ENCODE measurements around the gene DNHD1. TPM values are rescaled to one million over a fixed set of nuclear protein-coding genes. Genes with fewer than 3 reads are reported as not detected.

The DNHD1 gene
- total RNA-seq, 1 donor from 2014 or later, result 4.4 TPM

GRCh38 chr11:6586434-6587359, 89.6 kb downstream of the DNHD1 start:
- Histone ChIP-seq H3K4me3 (peak overlapping the region; percentile 47), H3K27ac (replicated peaks) (peak overlapping the region; percentile 52), H3K27me3 (ENCODE audit: low read depth) (no peaks in the 10 kb centered on the region), H3K9me3 (replicated peaks) (peaks cover 31% of the 10 kb centered on the region), H3K36me3 (peaks cover 9% of the 10 kb centered on the region), H3K4me1 (peaks cover 22% of the 10 kb centered on the region)
- DNase-seq, result no peak
- intact Hi-C loops (cut with micrococcal nuclease), result no loop called here
- TF ChIP-seq, protein P1, sequence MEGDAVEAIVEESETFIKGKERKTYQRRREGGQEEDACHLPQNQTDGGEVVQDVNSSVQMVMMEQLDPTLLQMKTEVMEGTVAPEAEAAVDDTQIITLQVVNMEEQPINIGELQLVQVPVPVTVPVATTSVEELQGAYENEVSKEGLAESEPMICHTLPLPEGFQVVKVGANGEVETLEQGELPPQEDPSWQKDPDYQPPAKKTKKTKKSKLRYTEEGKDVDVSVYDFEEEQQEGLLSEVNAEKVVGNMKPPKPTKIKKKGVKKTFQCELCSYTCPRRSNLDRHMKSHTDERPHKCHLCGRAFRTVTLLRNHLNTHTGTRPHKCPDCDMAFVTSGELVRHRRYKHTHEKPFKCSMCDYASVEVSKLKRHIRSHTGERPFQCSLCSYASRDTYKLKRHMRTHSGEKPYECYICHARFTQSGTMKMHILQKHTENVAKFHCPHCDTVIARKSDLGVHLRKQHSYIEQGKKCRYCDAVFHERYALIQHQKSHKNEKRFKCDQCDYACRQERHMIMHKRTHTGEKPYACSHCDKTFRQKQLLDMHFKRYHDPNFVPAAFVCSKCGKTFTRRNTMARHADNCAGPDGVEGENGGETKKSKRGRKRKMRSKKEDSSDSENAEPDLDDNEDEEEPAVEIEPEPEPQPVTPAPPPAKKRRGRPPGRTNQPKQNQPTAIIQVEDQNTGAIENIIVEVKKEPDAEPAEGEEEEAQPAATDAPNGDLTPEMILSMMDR (IDR thresholded peaks at IDR 0.05; ENCODE audit: borderline replicate concordance), result no peak

DNA sequence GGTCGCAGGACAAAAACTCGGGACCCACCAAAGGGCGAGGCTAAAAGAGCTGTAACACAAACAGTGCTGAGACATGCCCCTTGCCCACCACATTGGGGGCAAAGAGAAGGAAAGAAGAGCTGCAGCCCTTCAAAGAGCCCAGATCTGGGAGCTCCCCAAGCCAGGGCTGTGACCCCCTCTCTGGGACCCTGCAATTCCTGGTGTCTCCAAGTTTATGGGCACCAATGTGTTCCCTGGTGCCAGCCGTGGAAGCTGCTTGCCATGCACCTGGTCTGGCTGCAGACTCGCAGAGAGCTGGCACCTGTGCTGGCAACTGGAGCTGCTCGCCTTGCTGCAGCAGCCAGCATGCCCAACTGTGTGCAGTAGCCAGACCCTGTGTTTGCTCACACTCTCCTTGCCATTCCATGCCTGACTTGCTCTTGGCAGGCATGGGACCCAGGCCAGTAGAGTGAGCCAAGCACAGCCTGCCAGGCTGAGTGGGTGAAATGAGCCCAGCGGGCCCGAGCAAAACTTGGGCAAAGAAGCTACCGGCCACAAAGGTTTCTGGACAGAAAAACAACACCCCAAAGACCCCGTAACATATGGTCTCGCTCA, 90.4 kb downstream of the DNHD1 start:
- DNase-seq, result peak; percentile 56
- no peak overlapping the region for H3K4me3 ChIP-seq
- TF ChIP-seq, protein P1 (IDR thresholded peaks at IDR 0.05; ENCODE audit: borderline replicate concordance), result no peak
- H3K9me3 ChIP-seq (replicated peaks), result peaks cover 24% of the 10 kb centered on the region
- peaks cover 22% of the 10 kb centered on the region for H3K4me1 ChIP-seq
- intact Hi-C loops (cut with micrococcal nuclease), result no loop called here
- H3K27me3 ChIP-seq (ENCODE audit: low read depth), result no peaks in the 10 kb centered on the region
- peaks cover 14% of the 10 kb centered on the region for H3K36me3 ChIP-seq
- H3K27ac ChIP-seq (replicated peaks), result peak overlapping the region; percentile 52

DNA sequence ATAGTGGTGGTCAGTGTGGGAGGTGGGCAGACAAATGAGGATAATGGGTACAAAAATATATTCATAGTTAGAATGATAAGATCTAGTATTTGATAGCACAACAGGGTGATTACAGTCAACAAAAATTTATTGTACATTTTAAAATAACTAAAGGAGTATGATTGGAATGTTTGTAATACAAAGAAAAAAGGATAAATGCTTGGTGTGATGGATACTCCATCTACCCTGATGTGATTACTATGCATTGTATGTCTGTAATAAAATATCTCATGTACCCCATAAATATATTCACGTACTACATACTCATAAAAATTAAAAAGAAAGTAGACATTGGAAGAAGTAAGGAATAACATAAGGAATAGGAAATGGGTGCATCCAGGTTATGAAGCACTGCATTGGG, 90.9 kb downstream of the DNHD1 start:
- intact Hi-C loops (cut with micrococcal nuclease), result no loop called here
- H3K4me3 ChIP-seq, result no peak overlapping the region
- TF ChIP-seq, protein P1 (IDR thresholded peaks at IDR 0.05; ENCODE audit: borderline replicate concordance), result no peak
- H3K27me3 ChIP-seq (ENCODE audit: low read depth), result no peaks in the 10 kb centered on the region
- H3K36me3 ChIP-seq, result peaks cover 14% of the 10 kb centered on the region
- H3K4me1 ChIP-seq, result peaks cover 25% of the 10 kb centered on the region
- H3K9me3 ChIP-seq (replicated peaks), result peaks cover 19% of the 10 kb centered on the region
- peak overlapping the region; percentile 52 for H3K27ac ChIP-seq (replicated peaks)
- DNase-seq, result no peak

DNA sequence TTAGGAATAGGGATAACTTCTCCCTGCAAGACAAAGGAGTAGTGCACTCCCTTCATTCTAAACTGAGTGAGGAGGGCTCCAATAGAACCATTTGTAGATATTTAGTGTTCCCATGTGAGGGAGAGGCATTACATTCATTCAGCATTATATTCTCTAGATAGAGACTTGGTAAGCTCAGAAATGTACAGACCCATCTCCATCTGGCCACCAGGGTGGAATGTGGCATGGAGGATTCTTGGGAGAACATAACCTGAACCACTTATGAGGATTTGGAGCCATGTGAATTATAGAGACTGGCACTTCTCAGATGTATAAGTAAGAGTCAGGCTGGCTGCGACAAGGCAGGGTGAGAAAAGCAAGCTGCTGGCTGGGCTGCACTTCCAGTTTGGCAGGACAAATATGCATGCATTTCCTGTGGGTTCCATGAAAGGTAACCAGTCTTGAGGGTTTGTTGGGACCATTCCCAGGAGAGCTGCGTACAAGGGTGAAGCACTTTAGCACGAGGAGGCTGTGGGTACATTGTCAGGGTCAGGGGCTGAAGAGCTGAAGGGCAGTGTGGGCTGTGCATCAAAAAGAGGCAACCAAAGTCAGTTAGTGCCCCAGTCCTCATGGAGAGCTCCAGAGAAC, 97.2 kb downstream of the DNHD1 start:
- Histone ChIP-seq H3K36me3 (peaks cover 21% of the 10 kb centered on the region), H3K27ac (replicated peaks) (peak overlapping the region; percentile 83), H3K4me3 (no peak overlapping the region), H3K4me1 (peaks cover 65% of the 10 kb centered on the region), H3K27me3 (ENCODE audit: low read depth) (no peaks in the 10 kb centered on the region), H3K9me3 (replicated peaks) (no peaks in the 10 kb centered on the region)
- intact Hi-C loops (cut with micrococcal nuclease), result no loop called here
- DNase-seq, result no peak
- TF ChIP-seq, protein P1 (IDR thresholded peaks at IDR 0.05; ENCODE audit: borderline replicate concordance), result peak; percentile 17

DNA sequence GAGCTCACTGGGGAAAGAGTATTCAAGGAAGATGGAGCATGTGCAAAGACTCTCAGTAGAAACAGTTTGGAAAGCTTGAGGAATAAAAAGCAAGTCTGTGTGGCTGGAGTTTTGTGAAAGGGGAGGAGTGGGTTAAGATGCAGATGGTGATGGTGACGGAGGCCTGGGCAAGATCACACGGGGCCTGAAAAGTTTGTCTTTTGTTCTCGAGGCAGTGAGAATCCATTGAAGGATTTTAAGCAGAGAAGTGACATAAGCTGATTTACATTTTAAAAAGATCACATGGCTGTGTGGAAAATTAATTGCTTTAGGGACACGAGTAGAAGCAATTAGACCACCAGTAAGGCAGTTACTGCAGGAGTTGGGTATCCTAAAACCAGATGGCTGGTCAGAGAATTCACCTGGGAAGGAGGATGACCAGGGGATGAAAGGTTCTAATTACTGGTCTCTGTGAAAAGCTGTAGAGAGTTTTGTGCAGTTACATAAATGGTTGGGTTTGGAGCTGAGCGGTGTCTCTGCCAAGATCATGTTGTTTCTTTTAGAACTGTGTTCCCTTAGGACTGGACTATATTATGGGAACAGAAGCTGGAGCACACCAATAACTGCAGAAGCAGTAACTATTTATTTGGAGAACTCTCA, 99.3 kb downstream of the DNHD1 start:
- Histone ChIP-seq H3K27ac (replicated peaks) (peak overlapping the region; percentile 83), H3K9me3 (replicated peaks) (no peaks in the 10 kb centered on the region), H3K27me3 (ENCODE audit: low read depth) (no peaks in the 10 kb centered on the region), H3K4me1 (peaks cover 86% of the 10 kb centered on the region), H3K4me3 (no peak overlapping the region), H3K36me3 (peaks cover 42% of the 10 kb centered on the region)
- intact Hi-C loops (cut with micrococcal nuclease), result no loop called here
- no peak for DNase-seq
- TF ChIP-seq, protein P1 (IDR thresholded peaks at IDR 0.05; ENCODE audit: borderline replicate concordance), result no peak
